ENCODE measurements around the gene CBX8.
"Not testable (repeated sequence)": the region's sequence is repeated elsewhere in the genome, so short reads cannot be mapped to it uniquely, and the experiment has no call there.

The CBX8 gene

DNA sequence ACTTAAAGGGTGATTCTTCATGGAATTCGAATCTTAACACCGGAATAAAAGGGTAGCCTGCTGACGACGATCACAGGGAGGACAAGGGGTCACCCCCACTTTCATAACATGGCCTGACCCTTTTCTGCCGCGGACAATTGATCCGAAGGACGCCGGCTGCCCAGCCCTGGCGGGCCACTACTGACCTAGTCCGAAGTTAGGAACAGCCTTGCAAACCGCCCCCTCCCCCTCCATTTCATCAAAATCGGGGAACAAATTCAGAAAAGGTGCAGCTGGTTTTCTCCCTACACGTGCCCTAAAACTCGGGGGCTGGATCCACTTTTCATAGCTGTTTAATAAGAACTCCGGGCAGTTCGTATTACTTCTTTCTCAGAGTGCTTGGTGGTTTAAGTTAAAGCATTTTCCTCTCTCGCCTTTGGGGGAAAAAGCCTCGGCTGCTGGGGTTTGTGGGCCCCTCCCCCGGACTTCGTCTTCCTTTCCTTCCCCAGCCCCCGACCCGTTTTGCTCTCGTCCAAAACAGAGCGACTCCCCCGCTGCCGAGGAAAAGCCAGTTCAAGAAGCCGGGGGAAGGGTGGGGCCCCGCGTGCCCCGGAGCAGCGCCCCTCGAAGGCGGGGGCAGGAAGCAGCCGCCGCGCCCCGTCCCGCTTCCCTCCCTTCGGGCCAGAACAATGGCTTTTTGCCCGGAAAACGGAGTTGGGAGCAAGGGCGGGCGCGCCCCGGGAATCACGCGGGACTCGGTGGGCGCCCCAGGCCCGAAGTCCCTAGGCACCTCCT, 19.6 kb downstream of the CBX8 start:
- no peak for DNase-seq

DNA sequence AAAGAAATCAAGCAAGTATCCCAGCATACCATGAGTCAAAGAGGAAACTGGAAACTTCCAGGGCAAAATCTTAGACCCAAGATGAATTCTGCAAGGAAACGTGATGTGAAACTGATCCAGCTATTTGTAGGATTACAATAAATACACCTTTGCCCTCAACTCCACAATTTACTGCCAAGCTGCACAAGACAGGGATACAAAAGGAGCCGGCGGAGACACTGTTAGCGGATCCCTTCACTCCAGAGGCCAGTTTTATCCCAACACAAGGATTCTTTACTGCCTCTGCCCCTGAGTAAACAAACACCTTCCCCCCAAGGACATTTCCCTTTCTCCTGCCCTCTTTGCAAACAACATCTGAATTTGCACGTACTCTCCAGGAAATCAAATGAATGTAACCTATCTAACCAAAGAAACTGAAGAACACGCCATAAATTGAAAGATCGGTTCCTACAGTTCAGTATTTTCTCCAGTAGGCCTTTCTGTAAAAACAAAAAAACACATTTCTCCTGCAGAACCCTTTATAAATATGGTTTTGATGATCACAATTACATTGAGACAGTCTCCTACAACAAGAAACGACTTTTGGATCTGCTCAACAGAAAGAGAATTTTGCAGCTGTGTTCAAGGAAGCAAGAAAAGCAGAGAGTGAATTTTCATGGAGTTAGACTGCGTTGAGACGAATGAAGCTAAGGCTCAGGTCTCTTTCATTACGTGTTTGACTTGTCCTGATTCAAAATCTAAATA, 20.3 kb downstream of the CBX8 start:
- DNase-seq = no peak

DNA sequence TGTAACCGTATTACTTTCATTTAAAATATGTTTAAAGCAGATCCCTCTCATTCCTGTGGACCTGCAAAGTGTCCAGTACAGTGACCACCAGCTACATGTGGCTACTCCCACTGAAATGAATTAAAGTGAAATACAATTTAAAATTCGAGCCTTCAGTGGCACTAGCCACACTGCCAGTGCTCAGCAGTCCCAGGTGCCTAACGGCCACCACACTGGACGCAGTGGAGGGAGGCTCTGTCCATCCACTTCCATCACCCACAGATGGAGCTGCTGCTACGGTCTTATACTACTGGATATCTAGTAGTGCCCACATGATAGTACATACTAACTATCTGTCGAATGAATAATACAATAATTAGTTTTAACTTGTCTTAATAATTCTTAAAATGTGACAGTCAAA, 21.2 kb downstream of the CBX8 start:
- DNase-seq = no peak

DNA sequence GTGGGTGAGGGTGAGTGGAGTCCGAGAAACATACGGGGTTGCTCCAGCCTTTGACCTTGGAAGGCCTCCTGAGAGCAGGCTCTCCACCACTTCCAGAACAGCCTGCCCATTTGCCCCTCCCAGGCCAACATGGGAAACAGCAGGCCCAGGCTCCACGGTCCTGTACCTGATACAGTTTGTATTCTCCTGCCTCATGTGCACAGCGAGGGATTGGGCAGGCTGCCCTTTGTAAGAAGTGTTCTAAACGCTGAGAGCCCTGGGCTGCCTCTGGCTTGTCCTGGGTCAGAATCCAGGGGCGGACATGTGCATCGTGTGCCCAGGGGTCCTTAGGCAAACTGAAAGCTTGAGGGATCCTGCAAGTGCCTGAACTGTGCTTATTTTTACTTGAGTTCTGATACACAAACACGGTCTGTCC, 22.3 kb downstream of the CBX8 start:
- no peak for DNase-seq

DNA sequence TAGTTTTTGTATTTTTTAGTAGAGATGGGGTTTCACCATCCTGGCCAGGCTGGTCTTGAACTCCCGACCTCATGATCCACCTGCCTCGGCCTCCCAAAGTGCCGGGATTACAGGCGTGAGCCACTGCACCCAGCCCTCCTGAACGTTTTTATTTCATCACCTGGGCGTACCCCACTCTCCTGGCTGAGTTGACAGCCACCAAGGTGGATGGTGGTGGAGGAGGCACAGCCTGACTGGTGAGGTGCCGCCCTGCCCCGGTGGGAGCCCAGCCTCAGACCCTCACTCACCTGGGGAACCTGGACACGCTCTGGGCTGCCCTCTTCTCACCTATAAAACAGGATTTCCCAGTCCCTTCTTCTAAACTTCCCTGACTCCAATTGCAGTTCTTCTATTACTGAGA, 24.2 kb downstream of the CBX8 start:
- DNase-seq = not testable (repeated sequence)

DNA sequence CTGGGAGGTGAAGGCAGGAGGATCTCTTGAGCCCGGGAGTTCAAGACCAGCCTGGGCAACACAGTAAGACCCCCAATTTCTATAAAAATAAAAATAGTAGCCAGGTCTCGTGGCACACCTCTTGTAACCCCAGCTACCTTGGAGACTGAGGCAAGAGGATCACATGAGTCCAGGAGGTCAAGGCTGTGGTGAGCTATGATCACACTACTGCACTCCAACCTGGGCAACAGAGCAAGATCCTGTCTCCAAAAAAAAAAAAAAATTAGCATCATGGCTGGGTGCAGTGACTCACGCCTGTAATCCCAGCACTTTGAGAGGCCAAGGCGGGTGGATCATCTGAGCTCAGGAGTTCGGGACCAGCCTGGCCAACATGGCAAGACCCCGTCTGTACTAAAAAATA, 25.6 kb downstream of the CBX8 start:
- DNase-seq = no peak

DNA sequence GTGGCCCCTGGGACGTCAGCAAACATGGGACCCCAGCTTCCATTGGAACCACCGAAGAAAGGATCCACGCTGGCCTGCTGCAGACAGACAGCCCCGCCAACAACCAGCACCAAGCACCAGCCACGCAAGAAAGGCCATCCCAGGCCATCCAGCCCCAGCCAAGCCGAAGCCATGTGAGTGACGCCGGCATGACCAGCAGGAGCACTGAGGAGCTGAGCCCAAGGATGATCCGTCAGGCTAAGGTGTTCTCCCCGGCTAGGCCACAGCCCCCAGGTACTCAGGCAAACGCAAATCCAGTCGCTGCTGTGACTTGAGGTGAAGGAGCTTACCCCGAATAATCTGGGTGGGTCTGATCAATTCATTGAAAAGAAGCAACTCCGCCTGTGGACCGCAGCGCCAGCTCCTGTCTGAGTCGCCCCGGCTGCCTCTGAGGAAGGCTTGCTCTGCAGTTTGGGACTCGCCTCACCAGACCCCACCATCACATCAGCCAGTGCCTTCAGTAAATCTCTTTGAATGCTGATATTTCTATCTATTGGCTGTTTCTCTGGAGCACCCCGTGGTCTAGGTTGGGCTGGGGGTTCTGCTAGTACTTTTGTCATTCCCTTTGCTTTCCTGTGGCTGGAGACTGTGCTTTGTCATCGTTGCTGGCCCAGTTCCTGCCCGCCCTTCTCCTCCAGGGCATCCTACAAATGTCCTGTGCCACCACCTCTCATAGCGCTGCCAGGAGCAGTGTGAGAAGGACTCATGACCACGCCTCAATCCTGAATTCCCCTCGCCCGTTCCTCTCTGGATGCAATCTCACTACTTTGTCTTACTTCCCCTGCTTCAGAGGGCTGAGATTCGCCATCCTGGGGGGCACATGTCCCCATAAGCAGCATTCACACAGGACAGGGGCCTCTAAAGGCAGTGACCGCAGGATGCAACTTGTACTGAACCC, 27.0 kb downstream of the CBX8 start:
- no peak for DNase-seq

DNA sequence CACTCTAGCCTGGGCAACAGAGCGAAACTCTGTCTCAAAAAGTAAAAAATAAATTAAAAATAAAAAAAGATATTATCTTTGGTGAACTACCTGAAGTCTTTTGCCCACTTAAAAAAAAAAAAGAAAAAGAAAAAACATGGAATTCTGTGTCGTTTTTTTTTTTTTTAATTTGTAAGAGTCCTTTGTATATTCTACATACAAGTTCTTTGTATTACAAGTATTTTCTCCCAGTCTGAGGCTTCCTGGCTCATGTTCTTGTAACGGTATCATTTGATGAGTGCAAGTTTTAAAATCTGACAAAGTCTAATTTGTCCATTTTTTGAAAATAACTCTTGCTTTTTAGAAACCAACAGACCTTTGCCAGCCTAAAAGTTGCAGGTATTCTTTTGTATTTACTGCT, 31.2 kb downstream of the CBX8 start:
- no peak for DNase-seq

DNA sequence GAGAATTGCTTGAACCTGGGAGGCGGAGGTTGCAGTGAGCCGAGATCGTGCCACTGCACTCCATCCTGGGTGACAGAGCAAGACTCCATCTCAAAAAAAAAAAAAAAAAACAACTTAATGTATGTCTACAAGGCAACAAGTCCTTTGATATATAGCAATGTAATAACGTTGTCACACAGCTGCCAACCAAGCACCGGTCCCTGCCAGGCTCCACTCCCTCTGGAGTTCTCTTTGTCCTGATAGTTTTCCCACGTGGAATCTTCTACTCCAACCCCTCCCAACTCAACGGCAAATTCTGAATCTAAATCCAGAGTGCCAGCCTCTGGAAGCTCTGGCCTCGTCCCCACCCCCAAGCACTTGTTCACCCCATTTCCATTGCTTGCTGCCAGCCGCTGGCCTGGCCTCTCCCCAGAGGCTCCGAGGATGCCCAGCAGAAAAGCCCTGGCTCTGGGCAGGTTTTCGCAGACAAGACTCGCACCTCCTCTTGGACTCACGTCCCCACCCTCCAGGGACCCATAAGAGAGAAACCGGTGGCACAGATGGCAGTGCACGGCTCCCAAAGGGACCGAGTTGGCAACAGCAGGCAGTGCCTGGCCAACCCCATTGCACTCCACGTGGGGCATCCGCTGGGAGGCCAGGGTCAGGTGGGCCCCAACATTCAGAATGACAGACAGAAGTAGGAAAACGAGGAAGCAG, 34.8 kb downstream of the CBX8 start:
- no peak for DNase-seq

DNA sequence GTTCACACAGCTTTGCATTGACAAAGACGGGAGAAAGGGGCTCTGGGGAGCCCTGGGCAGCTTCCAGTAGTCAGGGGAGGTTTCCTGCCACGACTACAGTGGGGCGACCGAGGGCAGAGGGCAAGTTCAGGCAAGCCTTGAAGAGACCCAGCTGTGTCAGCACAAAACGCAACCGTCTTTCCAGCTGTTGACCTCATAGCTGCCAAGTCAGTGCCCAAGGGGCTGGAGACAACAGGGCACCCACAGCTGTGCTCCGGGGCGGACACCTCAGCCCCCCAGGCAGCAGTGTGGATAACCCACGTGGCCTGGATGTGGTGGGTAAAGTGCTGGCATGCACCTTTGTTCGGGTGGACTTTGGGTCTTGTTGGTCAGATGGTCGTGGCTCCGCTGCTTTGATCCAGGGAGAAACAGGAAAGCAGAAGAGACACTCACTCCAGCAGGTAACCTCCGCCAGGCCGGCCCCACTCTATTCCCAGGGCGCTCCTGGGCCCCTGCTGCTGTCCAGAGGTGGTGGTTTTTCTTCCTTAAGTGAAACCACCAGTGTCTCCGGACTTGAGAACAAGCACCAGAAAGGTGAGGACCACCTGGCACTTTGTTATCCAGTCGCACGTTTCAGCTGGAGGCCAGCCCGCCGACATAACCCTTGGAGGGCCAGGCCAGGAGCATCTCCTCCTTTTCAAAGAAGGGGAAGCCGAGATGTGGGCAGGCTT, 36.5 kb downstream of the CBX8 start:
- DNase-seq = no peak

DNA sequence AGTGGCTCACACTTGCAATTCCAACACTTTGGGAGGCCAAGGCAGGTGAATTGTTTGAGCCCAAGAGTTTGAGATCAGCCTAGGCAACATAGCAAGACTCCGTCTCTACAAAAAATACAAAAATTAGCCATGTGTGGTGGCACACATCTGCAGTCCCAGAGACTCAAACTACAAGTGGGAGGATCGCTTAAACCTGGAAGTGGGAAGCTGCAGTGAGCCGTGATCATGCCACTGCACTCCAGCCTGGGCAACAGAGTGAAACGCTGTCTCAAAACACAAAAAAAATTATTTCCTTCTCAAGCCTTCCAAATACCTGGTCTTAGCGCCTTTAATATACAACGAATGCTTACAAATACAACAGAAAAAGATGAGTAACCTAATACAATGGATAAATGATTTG, 38.6 kb downstream of the CBX8 start:
- no peak for DNase-seq

DNA sequence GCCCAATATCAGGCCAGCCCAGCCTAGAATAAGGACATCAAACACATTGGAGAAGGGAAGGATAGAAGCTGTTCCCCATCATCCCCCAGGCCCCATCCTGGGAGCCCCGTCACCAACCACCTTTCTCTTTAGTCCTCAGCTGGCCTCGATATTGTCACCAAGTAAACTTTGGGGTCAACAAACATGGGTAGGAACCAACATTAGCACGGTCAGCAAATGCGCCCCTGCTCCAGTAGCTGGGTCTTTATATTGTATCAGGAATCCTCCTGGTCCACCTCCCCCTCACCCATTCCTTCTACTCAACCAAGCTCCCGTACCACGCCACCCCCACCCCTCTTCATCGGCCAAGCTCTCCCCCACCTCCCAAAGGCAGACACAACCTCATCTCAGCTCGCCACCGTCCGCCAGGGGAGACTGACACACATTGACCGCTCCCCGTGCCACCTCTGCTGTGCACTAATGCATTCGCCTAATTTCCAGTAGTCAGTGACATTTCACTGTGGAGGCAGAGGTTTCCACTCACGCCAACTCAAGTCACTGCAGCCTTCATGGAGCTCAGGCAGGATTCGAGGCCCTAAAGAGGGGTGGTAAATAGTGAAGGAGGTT, 39.6 kb downstream of the CBX8 start:
- DNase-seq = no peak

DNA sequence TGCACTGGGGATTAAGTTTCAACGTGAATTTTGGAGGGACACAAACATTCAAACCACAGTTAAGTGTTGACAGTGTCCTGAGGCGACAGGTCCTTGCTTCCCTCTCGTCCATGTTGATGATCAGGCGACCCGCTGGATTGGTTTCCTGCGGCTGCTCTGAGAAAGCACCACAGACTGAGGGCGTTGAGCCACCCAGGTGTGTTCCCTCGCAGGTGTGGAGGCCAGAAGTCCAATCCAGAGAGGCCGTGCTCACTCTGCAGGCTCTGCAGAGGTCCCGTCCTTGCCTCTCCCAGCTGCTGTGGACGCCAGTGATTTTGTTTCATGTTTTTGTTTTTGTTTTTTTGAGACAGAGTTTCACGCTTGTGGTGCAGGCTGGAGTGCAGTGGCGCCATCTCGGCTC, 41.3 kb downstream of the CBX8 start:
- DNase-seq = no peak

DNA sequence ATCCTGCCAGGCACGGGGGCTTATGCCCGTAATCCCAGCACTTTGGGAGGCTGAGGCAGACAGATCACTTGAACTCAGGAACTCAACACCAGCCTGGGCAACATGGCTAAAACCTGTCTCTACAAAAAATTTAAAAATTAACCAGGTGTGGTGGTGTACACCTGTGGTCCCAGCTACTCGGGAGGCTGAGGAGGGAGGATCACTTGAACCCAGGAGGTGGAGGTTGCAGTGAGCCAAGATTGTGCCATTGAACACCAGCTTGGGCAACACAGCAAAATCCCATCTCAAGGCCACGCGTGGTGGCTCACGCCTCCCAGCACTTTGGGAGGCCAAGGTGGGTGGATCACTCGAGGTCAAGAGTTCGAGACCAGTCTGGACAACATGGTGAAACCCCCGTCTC, 42.0 kb downstream of the CBX8 start:
- DNase-seq = not testable (repeated sequence)

DNA sequence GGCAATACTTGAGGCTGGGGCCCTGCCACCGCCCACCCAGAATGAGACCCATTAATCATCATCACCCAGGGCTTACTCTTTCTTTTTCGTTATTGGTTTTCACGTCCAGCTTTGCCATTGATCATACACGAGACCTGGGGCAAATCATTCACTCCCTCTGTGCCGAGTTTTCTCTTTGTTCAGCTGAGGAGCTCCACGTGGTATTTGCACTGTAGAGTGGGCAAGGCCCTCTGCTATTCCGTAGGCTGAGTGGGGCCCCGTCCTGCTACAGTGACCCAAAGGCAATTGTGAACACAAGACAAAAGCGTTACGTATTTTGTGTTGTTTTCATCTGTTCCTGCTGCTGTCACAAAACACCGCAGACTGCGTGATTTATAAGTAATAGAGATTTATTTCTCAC, 42.5 kb downstream of the CBX8 start:
- DNase-seq = no peak

DNA sequence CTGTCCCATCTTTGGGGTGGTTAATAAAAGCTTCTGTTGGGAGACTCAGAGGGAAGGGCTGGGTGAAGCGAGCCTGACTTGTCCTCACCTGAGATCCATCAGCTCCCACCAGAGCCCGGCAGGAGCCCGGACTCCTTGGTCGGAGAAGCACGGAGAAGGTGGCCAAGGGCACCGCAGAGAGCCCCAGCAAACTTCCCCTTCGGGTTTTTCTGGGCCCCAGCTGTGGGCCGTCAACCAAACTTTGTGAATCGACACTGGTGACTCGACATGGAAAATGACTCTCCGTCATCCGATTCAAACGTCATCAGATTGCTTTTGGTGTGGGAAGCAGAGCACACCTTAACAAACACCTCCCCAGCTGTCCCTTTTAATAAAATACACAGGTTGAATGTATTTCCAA, 44.7 kb downstream of the CBX8 start:
- no peak for DNase-seq

DNA sequence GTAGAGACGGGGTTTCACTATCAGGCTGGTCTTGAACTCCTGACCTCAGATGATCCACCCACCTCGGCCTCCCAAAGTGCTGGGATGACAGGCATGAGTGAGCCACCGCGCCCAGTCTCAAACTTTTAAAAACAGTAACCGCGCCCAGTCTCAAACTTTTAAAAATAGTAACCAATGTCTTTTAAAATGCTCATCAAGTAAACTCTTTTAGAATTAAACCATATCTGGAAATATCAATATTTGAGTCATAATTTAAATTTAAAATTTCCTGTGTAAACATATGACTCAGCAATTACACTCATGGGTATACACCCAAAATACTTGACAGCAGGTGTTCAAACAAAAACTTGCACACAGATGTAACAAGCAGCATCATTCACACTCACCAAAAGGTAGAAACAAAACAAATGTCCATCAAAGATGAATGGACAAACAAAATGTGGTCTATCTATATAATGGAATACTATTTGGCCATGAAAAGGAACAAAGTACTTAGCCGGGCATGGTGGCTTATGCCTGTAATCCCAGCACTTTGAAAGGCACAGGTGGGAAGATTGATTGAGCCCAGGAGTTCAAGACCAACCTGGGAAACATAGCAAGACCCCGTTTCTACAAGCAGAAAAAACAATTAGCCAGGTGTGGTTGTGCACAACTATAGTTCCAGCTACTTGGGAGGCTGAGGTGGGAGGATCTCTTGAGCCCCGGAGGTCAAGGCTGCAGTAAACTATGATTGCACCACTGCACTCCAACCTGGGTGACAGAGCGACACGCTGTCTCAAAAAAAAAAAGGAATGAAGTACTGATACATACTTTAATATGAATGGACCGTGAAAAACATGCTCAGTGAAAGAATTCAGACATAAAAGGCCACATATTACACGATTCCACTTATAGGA, 46.0 kb downstream of the CBX8 start:
- no peak for DNase-seq

DNA sequence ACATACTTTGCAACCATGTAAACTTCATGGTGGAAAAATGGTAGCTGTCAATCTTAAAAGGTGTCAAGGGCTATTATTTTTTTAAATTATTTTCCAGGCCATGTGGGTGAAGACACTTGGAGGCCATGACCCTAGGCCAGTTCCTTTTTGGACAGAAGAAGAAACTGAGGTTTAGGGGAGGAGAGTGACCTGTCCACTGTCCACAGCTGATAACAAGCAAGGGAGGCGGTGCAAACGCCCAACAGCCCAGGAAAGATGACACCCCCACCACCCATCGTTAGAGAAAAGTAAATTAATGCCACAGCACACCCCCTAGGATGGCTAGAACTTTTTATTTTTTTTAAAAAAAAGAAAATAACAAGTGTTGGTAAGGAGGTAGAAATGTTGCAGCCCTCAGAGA, 46.9 kb downstream of the CBX8 start:
- DNase-seq = no peak

DNA sequence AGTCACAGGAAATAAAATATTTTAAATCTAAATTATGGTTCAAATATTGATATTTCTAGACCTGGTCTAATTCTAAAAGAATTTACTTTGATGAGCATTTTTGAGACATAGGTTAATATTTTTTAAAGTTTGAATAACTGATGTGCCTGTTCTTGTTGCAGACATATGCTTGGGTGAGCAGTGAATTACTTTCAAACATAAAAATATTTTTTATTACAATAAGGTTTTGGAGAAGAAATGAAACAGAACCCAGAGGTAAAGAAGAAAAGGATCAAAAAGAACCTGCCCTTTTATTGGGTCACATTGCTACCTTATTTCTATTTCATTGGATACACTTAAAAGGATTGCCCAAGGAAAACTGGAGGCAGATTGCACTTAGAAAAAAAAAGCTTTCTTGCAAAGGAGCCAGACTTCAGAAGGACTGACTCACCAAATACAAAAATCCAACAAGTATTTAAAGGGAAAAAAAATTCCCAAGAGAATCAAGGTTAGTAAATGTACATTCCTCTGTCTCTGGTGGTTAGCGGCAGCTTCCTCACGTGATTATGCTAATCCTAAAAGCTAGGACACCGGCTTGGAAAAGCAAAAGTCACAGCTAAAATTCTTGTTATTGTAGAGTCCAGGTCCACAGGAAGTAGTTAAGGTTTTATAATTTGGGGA, 47.6 kb downstream of the CBX8 start:
- no peak for DNase-seq
